B cell (primary cell): Measurements from ENCODE around the gene CLASP1. TPM values are rescaled to one million over a fixed set of nuclear protein-coding genes. Genes with fewer than 3 reads are reported as not detected.

Experiments
- ATAC-seq: fragments of 200-7000 bp; cut with Tn5 transposase; one replicate; pipeline ENCODE4 v1.10.0; 2021; ENCODE audit warnings: low read depth, mild to moderate bottlenecking, moderate number of reproducible peaks, moderate library complexity
- CTCF ChIA-PET: fragments of 350-600 bp; sonication (Branson Sonifier 250); formaldehyde crosslinking; loops from one replicate; lab custom pipeline; 2021; ENCODE audit warnings: antibody characterized with exemption, inconsistent platforms; lab: Charles Lee
- POLR2A ChIA-PET: fragments of 350-600 bp; sonication (Branson Sonifier 250); formaldehyde crosslinking; loops from one replicate; lab custom pipeline; 2021; ENCODE audit warnings: antibody characterized with exemption; lab: Charles Lee
- DNase-seq: peaks from one replicate; pipeline ENCODE4 v3.0.0; 2013
- H2AFZ ChIP-seq: 2 replicates; pipeline ENCODE4 v1.6.1; 2012; ENCODE audit warnings: mild to moderate bottlenecking, low read depth, low read length; ENCODE audit not compliant: insufficient read depth, poor library complexity, severe bottlenecking
- H3K27ac ChIP-seq, 2 donors: 1 replicate in 1 of 2; 2 replicates in 1 of 2; pipeline ENCODE4 v1.5.1; 2012 to 2013; ENCODE audit warnings: low read length in 2 of 2, mild to moderate bottlenecking in 2 of 2, moderate library complexity in 1 of 2
- H3K27me3 ChIP-seq, 4 experiments: fragments of 200-600 bp in 1 of 4; sonication (generic) in 1 of 4; replicated peaks in 1 of 4; 1 replicate in 2 of 4; 2 replicates in 2 of 4; pipeline versions ENCODE4 v1.6.1 to v1.7.0; 2013 to 2016; ENCODE audit warnings: low read length in 3 of 4, mild to moderate bottlenecking in 2 of 4, mixed read lengths in 1 of 4, moderate library complexity in 1 of 4; ENCODE audit not compliant: insufficient read depth in 4 of 4, control insufficient read depth in 3 of 4; ENCODE audit errors: control extremely low read depth in 1 of 4
- H3K36me3 ChIP-seq, 2 experiments: replicated peaks in 1 of 2; 1 replicate in 1 of 2; 2 replicates in 1 of 2; pipeline versions ENCODE4 v1.6.1 to v1.7.1; 2013; ENCODE audit warnings: low read length in 1 of 2; ENCODE audit not compliant: insufficient read depth in 2 of 2, control insufficient read depth in 1 of 2; ENCODE audit errors: control extremely low read depth in 1 of 2, extremely low read depth in 1 of 2
- H3K4me1 ChIP-seq, 2 donors: fragments of 200-600 bp in 1 of 2; sonication (generic) in 1 of 2; 1 replicate in 1 of 2; 2 replicates in 1 of 2; pipeline versions ENCODE4 v1.5.1 to v1.6.1; 2013 to 2017; ENCODE audit warnings: low read length in 2 of 2; ENCODE audit not compliant: control insufficient read depth in 2 of 2, insufficient read depth in 2 of 2
- H3K4me2 ChIP-seq: replicated peaks from 2 replicates; pipeline ENCODE3; 2012; ENCODE audit warnings: mild to moderate bottlenecking, low read depth, low read length; ENCODE audit not compliant: poor library complexity, severe bottlenecking
- H3K4me3 ChIP-seq, 5 experiments: fragments of 200-600 bp in 1 of 5; sonication (generic) in 1 of 5; 1 replicate in 3 of 5; 2 replicates in 2 of 5; pipeline versions ENCODE4 v1.5.1 to v1.7.0; 2011 to 2016; ENCODE audit warnings: low read length in 4 of 5, mild to moderate bottlenecking in 4 of 5, low read depth in 2 of 5, control low read depth in 1 of 5, moderate library complexity in 1 of 5; ENCODE audit not compliant: insufficient read depth in 1 of 5; ENCODE audit errors: control extremely low read depth in 1 of 5, extremely low read depth in 1 of 5
- H3K79me2 ChIP-seq: fragments of 200-600 bp; sonication (generic); one replicate; pipeline ENCODE4 v1.6.0; 2016; ENCODE audit warnings: low read length; ENCODE audit not compliant: control insufficient read depth, insufficient read depth
- H3K9ac ChIP-seq: fragments of 200-600 bp; sonication (generic); 2 replicates; pipeline ENCODE4 v1.6.1; 2017; ENCODE audit warnings: mild to moderate bottlenecking, low read length, moderate library complexity
- H3K9me3 ChIP-seq, 3 donors: one replicate each; pipeline versions ENCODE4 v1.6.1 to v1.7.1; 2013; ENCODE audit warnings: low read length in 2 of 3; ENCODE audit not compliant: control insufficient read depth in 2 of 3, insufficient read depth in 1 of 3; ENCODE audit errors: control extremely low read depth in 1 of 3
- H4K20me1 ChIP-seq: 2 replicates; pipeline ENCODE4 v1.6.0; 2012; ENCODE audit warnings: mild to moderate bottlenecking, low read length; ENCODE audit not compliant: insufficient read depth, control insufficient read depth, poor library complexity, severe bottlenecking
- H3K27ac Mint-ChIP-seq: one replicate; pipeline ENCODE4 v1.8.0; 2021; ENCODE audit warnings: mixed read lengths
- H3K27me3 Mint-ChIP-seq: one replicate; pipeline ENCODE4 v1.8.0; 2021; ENCODE audit warnings: mixed read lengths
- H3K4me1 Mint-ChIP-seq: one replicate; pipeline ENCODE4 v1.8.0; 2021; ENCODE audit warnings: mixed read lengths
- H3K4me3 Mint-ChIP-seq: one replicate; pipeline ENCODE4 v1.8.0; 2021; ENCODE audit warnings: mixed read lengths
- H3K9me3 Mint-ChIP-seq: one replicate; pipeline ENCODE4 v1.8.0; 2022; ENCODE audit warnings: mixed read lengths; ENCODE audit not compliant: insufficient read depth
- EZH2 ChIP-seq: IDR thresholded peaks from 2 replicates; pipeline ENCODE4 v1.6.1; 2012; ENCODE audit warnings: borderline replicate concordance, low read depth, mild to moderate bottlenecking, moderate library complexity, low read length; ENCODE audit not compliant: insufficient read depth, poor library complexity, severe bottlenecking
- WGBS: methylation state at CpG from one replicate; pipeline ENCODE4 v1.1.5; 2013; ENCODE audit warnings: missing lambda C conversion rate; ENCODE audit not compliant: insufficient coverage; 5-methylcytosine and 5-hydroxymethylcytosine counted together
- intact Hi-C: fragments of 100-400 bp; cut with micrococcal nuclease; formaldehyde crosslinking; loops from one replicate; pipeline ENCODE4 v1.10.0; 2022
- polyA plus RNA-seq: library from polyadenylated mRNA; depleted of rRNA; stranded (reverse); fragments of >200 nt; gene quantifications from 2 replicates; pipeline ENCODE4 v1.2.3, GENCODE V29; 2012
- total RNA-seq, 2 donors: library from RNA; stranded (reverse); fragments of 120-200 nt in 1 of 2; gene quantifications; 1 replicate in 1 of 2; 2 replicates in 1 of 2; pipeline versions ENCODE4 v1.2.3 to v1.2.4, GENCODE V29; 2013 to 2022
- TF ChIP-seq, protein P1 (sequence below): fragments of 200-600 bp; IDR thresholded peaks from one replicate; pipeline ENCODE4 v1.8.0; 2022; ENCODE audit warnings: antibody characterized with exemption, mild to moderate bottlenecking

CLASP1 gene
- total and polyA plus RNA-seq, 2 donors (not counting 1 experiment from before 2014, with no cell fraction given), result 8.7 to 88.0 TPM

DNA sequence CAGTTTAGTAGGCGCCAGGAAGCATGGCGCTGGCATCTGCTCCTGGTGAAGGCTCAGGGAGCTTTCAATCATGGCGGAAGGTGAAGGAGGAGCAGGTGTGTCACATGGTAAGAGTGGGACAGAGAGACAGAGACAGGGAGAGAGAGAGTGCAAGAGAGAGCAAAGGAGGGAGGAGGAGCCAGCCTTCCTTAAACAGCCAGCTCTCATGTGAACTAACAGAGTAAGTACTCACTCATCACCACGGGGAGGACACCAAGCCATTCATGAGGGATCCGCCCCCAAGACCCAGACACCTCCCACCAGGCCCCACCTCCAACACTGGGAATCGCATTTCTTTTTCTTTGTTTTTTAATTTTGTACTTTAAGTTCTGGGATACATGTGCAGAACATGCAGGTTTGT is 40.8 kb upstream of the CLASP1 start:
- CTCF ChIA-PET, result no interaction called here

GRCh38 chr2:121689356-121689755 is 40.1 kb upstream of the CLASP1 start:
- CTCF ChIA-PET, result interaction anchor here (0.9 kb wide), 1 partner anchor 11 kb away, joined by 3 read pairs; no protein-coding TSS in a partner anchor
- no peak overlapping the region for H3K4me3 ChIP-seq
- H3K36me3 ChIP-seq, result no peaks in the 10 kb centered on the region
- H3K27ac ChIP-seq, result no peak overlapping the region
- no peak overlapping the region for H3K9ac ChIP-seq
- Mint-ChIP-seq H3K9me3 (no peaks in the 10 kb centered on the region), H3K27me3 (no peaks in the 10 kb centered on the region), H3K4me3 (no peak overlapping the region), H3K4me1 (no peaks in the 10 kb centered on the region), H3K27ac (no peak overlapping the region)
- TF ChIP-seq, protein P1, sequence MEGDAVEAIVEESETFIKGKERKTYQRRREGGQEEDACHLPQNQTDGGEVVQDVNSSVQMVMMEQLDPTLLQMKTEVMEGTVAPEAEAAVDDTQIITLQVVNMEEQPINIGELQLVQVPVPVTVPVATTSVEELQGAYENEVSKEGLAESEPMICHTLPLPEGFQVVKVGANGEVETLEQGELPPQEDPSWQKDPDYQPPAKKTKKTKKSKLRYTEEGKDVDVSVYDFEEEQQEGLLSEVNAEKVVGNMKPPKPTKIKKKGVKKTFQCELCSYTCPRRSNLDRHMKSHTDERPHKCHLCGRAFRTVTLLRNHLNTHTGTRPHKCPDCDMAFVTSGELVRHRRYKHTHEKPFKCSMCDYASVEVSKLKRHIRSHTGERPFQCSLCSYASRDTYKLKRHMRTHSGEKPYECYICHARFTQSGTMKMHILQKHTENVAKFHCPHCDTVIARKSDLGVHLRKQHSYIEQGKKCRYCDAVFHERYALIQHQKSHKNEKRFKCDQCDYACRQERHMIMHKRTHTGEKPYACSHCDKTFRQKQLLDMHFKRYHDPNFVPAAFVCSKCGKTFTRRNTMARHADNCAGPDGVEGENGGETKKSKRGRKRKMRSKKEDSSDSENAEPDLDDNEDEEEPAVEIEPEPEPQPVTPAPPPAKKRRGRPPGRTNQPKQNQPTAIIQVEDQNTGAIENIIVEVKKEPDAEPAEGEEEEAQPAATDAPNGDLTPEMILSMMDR, result no peak
- TF ChIP-seq EZH2, result no peak
- ATAC-seq (no peak), DNase-seq (no peak)
- H3K9me3 ChIP-seq, result peaks cover 0 to 7% (median 0%) of the 10 kb centered on the region in 3 donors
- intact Hi-C loops, result no loop called here
- H2AFZ ChIP-seq, result no peak overlapping the region
- H3K79me2 ChIP-seq, result no peaks in the 10 kb centered on the region
- 94% methylated on average over 3 of the region's 4 CpGs for WGBS
- H4K20me1 ChIP-seq, result no peaks in the 10 kb centered on the region
- H3K4me2 ChIP-seq, result no peak overlapping the region
- H3K4me1 ChIP-seq, result no peaks in the 10 kb centered on the region
- POLR2A ChIA-PET, result no interaction called here
- H3K27me3 ChIP-seq, result no peaks in the 10 kb centered on the region

More for the DNA sequence above, 40.8 kb upstream of the CLASP1 start:
- POLR2A ChIA-PET, result no interaction called here
- H3K4me3 Mint-ChIP-seq, result no peak overlapping the region
- intact Hi-C loops, result no loop called here
- WGBS, result 100% methylated on average over 3 of the region's 6 CpGs
- Histone ChIP-seq H3K4me3 (no peak overlapping the region), H2AFZ (no peak overlapping the region), H3K4me2 (no peak overlapping the region), H3K9me3 (peaks cover 0 to 3% (median 0%) of the 10 kb centered on the region in 3 donors), H3K4me1 (no peaks in the 10 kb centered on the region), H3K9ac (no peak overlapping the region), H3K79me2 (no peaks in the 10 kb centered on the region), H4K20me1 (no peaks in the 10 kb centered on the region), H3K27ac (no peak overlapping the region), H3K36me3 (no peaks in the 10 kb centered on the region), H3K27me3 (no peaks in the 10 kb centered on the region)
- no peaks in the 10 kb centered on the region for H3K27me3 Mint-ChIP-seq
- no peaks in the 10 kb centered on the region for H3K9me3 Mint-ChIP-seq
- DNase-seq, result no peak
- no peak overlapping the region for H3K27ac Mint-ChIP-seq
- H3K4me1 Mint-ChIP-seq, result no peaks in the 10 kb centered on the region
- no peak for ATAC-seq
- TF ChIP-seq, protein P1, result no peak
- TF ChIP-seq EZH2, result no peak
